ENCODE results near the gene NFIA. TPM values are rescaled to one million over a fixed set of nuclear protein-coding genes. Genes with fewer than 3 reads are reported as not detected.

NFIA gene
- total RNA-seq, 1 experiment from 2014 or later: 0.35 TPM

GRCh38 chr1:61361931-61362330 is 279.6 kb downstream of the NFIA start:
- H3K27me3 Mint-ChIP-seq (ENCODE audit: low read depth): no peaks in the 10 kb centered on the region
- H4K8ac ChIP-seq (replicated peaks; ENCODE audit: insufficient read length, low read depth, low read length): no peak overlapping the region
- H2BK120ac ChIP-seq (ENCODE audit: low read depth, low read length, poor library complexity, severe bottlenecking): no peak overlapping the region
- no peaks in the 10 kb centered on the region for H3K9me3 Mint-ChIP-seq
- H2AFZ ChIP-seq (ENCODE audit: low read length): no peak overlapping the region
- H3K18ac ChIP-seq (ENCODE audit: insufficient read length, low read depth, low read length): no peak overlapping the region
- no peak overlapping the region for H2BK12ac ChIP-seq (ENCODE audit: insufficient read length, low read depth, low read length)
- H3K27me3 ChIP-seq (ENCODE audit: insufficient read depth, low read length): no peaks in the 10 kb centered on the region
- no peaks in the 10 kb centered on the region; the same call in 1 of the 2 replicates for H3K79me2 ChIP-seq (ENCODE audit: insufficient read depth, low read length)
- no peak overlapping the region for H4K91ac ChIP-seq (ENCODE audit: insufficient read length, low read depth, low read length)
- H3K36me3 Mint-ChIP-seq (ENCODE audit: insufficient read depth in 1 of 3, low read depth in 3 of 3): no peaks in the 10 kb centered on the region
- H3K4me3 Mint-ChIP-seq: no peak overlapping the region
- WGBS (ENCODE audit: extremely low coverage, insufficient read length, low lambda C conversion rate): no CpG with 5 or more reads among the region's 2 CpGs
- H3K4ac ChIP-seq (ENCODE audit: low read depth, low read length): no peak overlapping the region
- no peak overlapping the region for H2BK20ac ChIP-seq (ENCODE audit: low read depth, low read length, poor library complexity, severe bottlenecking)
- H3K79me1 ChIP-seq (ENCODE audit: insufficient read depth, low read depth, low read length, poor library complexity, severe bottlenecking): no peaks in the 10 kb centered on the region
- H3K4me1 ChIP-seq (ENCODE audit: insufficient read depth, low read length): no peaks in the 10 kb centered on the region
- H2BK5ac ChIP-seq (ENCODE audit: insufficient read length, low read length): no peak overlapping the region
- no peak overlapping the region for H3K56ac ChIP-seq (ENCODE audit: insufficient read length, low read depth, low read length)
- no peaks in the 10 kb centered on the region for H3K23me2 ChIP-seq (ENCODE audit: insufficient read length, low read depth, low read length, poor library complexity, severe bottlenecking)
- no peaks in the 10 kb centered on the region for H4K20me1 ChIP-seq (ENCODE audit: control insufficient read depth, insufficient read depth, insufficient read length)
- H3K14ac ChIP-seq (ENCODE audit: insufficient read depth, low read length): no peak overlapping the region
- H3K9me3 ChIP-seq (ENCODE audit: control insufficient read depth, low read depth, low read length): no peaks in the 10 kb centered on the region
- no peak overlapping the region for H3K4me2 ChIP-seq (ENCODE audit: insufficient read depth, insufficient read length, low read length)
- no peak overlapping the region for H3K27ac ChIP-seq (ENCODE audit: insufficient read length, low read depth, low read length)
- H3K23ac ChIP-seq (ENCODE audit: insufficient read length, low read depth, low read length): no peak overlapping the region
- TF ChIP-seq, protein P1, sequence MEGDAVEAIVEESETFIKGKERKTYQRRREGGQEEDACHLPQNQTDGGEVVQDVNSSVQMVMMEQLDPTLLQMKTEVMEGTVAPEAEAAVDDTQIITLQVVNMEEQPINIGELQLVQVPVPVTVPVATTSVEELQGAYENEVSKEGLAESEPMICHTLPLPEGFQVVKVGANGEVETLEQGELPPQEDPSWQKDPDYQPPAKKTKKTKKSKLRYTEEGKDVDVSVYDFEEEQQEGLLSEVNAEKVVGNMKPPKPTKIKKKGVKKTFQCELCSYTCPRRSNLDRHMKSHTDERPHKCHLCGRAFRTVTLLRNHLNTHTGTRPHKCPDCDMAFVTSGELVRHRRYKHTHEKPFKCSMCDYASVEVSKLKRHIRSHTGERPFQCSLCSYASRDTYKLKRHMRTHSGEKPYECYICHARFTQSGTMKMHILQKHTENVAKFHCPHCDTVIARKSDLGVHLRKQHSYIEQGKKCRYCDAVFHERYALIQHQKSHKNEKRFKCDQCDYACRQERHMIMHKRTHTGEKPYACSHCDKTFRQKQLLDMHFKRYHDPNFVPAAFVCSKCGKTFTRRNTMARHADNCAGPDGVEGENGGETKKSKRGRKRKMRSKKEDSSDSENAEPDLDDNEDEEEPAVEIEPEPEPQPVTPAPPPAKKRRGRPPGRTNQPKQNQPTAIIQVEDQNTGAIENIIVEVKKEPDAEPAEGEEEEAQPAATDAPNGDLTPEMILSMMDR (conservative IDR thresholded peaks at IDR 0.05): no peak
- no peak overlapping the region for H2AK5ac ChIP-seq (ENCODE audit: insufficient read length, low read length)
- peaks cover 7 to 12% of the 10 kb centered on the region in 2 experiments for H3K4me1 Mint-ChIP-seq
- no peak for DNase-seq
- no peak overlapping the region for H3K9ac ChIP-seq (ENCODE audit: extremely low read depth, insufficient read length, low read length)
- H2BK15ac ChIP-seq (ENCODE audit: low read depth, low read length): no peak overlapping the region
- no peak overlapping the region for H3K27ac Mint-ChIP-seq
- no peak overlapping the region for H4K5ac ChIP-seq (ENCODE audit: insufficient read length, low read depth, low read length)
- H3T11ph ChIP-seq (ENCODE audit: low read length): no peak overlapping the region

All from H9 (cell line).